ENCODE measurements around the gene SOX10.

The SOX10 gene

GRCh38 chr22:38016182-38017151 is 32.1 kb upstream of the SOX10 start:
- no peak overlapping the region for H3K9ac ChIP-seq (ENCODE audit: low read length in 5 of 5)
- no peak overlapping the region for H3K4me3 ChIP-seq (ENCODE audit: low read depth in 1 of 5, low read length in 5 of 5)
- H3K27ac ChIP-seq (ENCODE audit: low read depth, low read length) = no peak overlapping the region

GRCh38 chr22:38014083-38014482 is 29.7 kb upstream of the SOX10 start:
- no peak overlapping the region for H3K27ac ChIP-seq (ENCODE audit: low read depth, low read length)
- H3K4me3 ChIP-seq (ENCODE audit: low read depth in 1 of 5, low read length in 5 of 5) = no peak overlapping the region
- H3K9me3 ChIP-seq (ENCODE audit: control insufficient read depth in 5 of 5, low read length in 5 of 5) = no peaks in the 10 kb centered on the region
- H3K36me3 ChIP-seq (ENCODE audit: control insufficient read depth in 5 of 5, insufficient read depth in 5 of 5, low read length in 5 of 5) = no peaks in the 10 kb centered on the region
- H3K9ac ChIP-seq (ENCODE audit: low read length in 5 of 5) = no peak overlapping the region
- peaks cover 7 to 14% (median 13%) of the 10 kb centered on the region in 5 donors for H3K4me1 ChIP-seq (ENCODE audit: control insufficient read depth in 5 of 5, insufficient read depth in 5 of 5, low read length in 5 of 5)
- H3K27me3 ChIP-seq (ENCODE audit: control insufficient read depth in 5 of 5, insufficient read depth in 4 of 5, low read length in 5 of 5) = no peaks in the 10 kb centered on the region

More at GRCh38 chr22:38016182-38017151, 32.1 kb upstream of the SOX10 start:
- Histone ChIP-seq H3K27me3 (ENCODE audit: control insufficient read depth in 5 of 5, insufficient read depth in 4 of 5, low read length in 5 of 5) (no peaks in the 10 kb centered on the region), H3K36me3 (ENCODE audit: control insufficient read depth in 5 of 5, insufficient read depth in 5 of 5, low read length in 5 of 5) (no peaks in the 10 kb centered on the region), H3K4me1 (ENCODE audit: control insufficient read depth in 5 of 5, insufficient read depth in 5 of 5, low read length in 5 of 5) (peaks cover 7 to 14% (median 13%) of the 10 kb centered on the region in 5 donors), H3K9me3 (ENCODE audit: control insufficient read depth in 5 of 5, low read length in 5 of 5) (no peaks in the 10 kb centered on the region)

GRCh38 chr22:38012604-38013072 is 28.3 kb upstream of the SOX10 start:
- Histone ChIP-seq H3K9me3 (ENCODE audit: control insufficient read depth in 5 of 5, low read length in 5 of 5) (no peaks in the 10 kb centered on the region), H3K9ac (ENCODE audit: low read length in 5 of 5) (no peak overlapping the region), H3K27me3 (ENCODE audit: control insufficient read depth in 5 of 5, insufficient read depth in 4 of 5, low read length in 5 of 5) (no peaks in the 10 kb centered on the region), H3K27ac (ENCODE audit: low read depth, low read length) (no peak overlapping the region), H3K4me1 (ENCODE audit: control insufficient read depth in 5 of 5, insufficient read depth in 5 of 5, low read length in 5 of 5) (peaks cover 4 to 10% (median 9%) of the 10 kb centered on the region in 5 donors), H3K36me3 (ENCODE audit: control insufficient read depth in 5 of 5, insufficient read depth in 5 of 5, low read length in 5 of 5) (no peaks in the 10 kb centered on the region), H3K4me3 (ENCODE audit: low read depth in 1 of 5, low read length in 5 of 5) (no peak overlapping the region)

GRCh38 chr22:38009000-38009806 is 24.8 kb upstream of the SOX10 start:
- Histone ChIP-seq H3K27ac (ENCODE audit: low read depth, low read length) (no peak overlapping the region), H3K9me3 (ENCODE audit: control insufficient read depth in 5 of 5, low read length in 5 of 5) (no peaks in the 10 kb centered on the region), H3K4me1 (ENCODE audit: control insufficient read depth in 5 of 5, insufficient read depth in 5 of 5, low read length in 5 of 5) (no peaks in the 10 kb centered on the region), H3K9ac (ENCODE audit: low read length in 5 of 5) (no peak overlapping the region), H3K36me3 (ENCODE audit: control insufficient read depth in 5 of 5, insufficient read depth in 5 of 5, low read length in 5 of 5) (no peaks in the 10 kb centered on the region), H3K4me3 (ENCODE audit: low read depth in 1 of 5, low read length in 5 of 5) (no peak overlapping the region), H3K27me3 (ENCODE audit: control insufficient read depth in 5 of 5, insufficient read depth in 4 of 5, low read length in 5 of 5) (no peaks in the 10 kb centered on the region)

GRCh38 chr22:38007330-38007902 is 23.1 kb upstream of the SOX10 start:
- Histone ChIP-seq H3K27me3 (ENCODE audit: control insufficient read depth in 5 of 5, insufficient read depth in 4 of 5, low read length in 5 of 5) (no peaks in the 10 kb centered on the region), H3K4me1 (ENCODE audit: control insufficient read depth in 5 of 5, insufficient read depth in 5 of 5, low read length in 5 of 5) (no peaks in the 10 kb centered on the region), H3K27ac (ENCODE audit: low read depth, low read length) (no peak overlapping the region), H3K9ac (ENCODE audit: low read length in 5 of 5) (no peak overlapping the region), H3K4me3 (ENCODE audit: low read depth in 1 of 5, low read length in 5 of 5) (no peak overlapping the region), H3K9me3 (ENCODE audit: control insufficient read depth in 5 of 5, low read length in 5 of 5) (no peaks in the 10 kb centered on the region), H3K36me3 (ENCODE audit: control insufficient read depth in 5 of 5, insufficient read depth in 5 of 5, low read length in 5 of 5) (no peaks in the 10 kb centered on the region)

- no peaks in the 10 kb centered on the region for H3K36me3 ChIP-seq (ENCODE audit: control insufficient read depth in 5 of 5, insufficient read depth in 5 of 5, low read length in 5 of 5)
- no peak overlapping the region for H3K4me3 ChIP-seq (ENCODE audit: low read depth in 1 of 5, low read length in 5 of 5)
- H3K9ac ChIP-seq (ENCODE audit: low read length in 5 of 5) = no peak overlapping the region
- no peaks in the 10 kb centered on the region for H3K4me1 ChIP-seq (ENCODE audit: control insufficient read depth in 5 of 5, insufficient read depth in 5 of 5, low read length in 5 of 5)
- H3K27me3 ChIP-seq (ENCODE audit: control insufficient read depth in 5 of 5, insufficient read depth in 4 of 5, low read length in 5 of 5) = no peaks in the 10 kb centered on the region
- no peaks in the 10 kb centered on the region for H3K9me3 ChIP-seq (ENCODE audit: control insufficient read depth in 5 of 5, low read length in 5 of 5)
- H3K27ac ChIP-seq (ENCODE audit: low read depth, low read length) = no peak overlapping the region
Measured at GRCh38 chr22:38006906-38007305, 22.6 kb upstream of the SOX10 start.

GRCh38 chr22:38005943-38006342 is 21.6 kb upstream of the SOX10 start:
- Histone ChIP-seq H3K36me3 (ENCODE audit: control insufficient read depth in 5 of 5, insufficient read depth in 5 of 5, low read length in 5 of 5) (no peaks in the 10 kb centered on the region), H3K9ac (ENCODE audit: low read length in 5 of 5) (no peak overlapping the region), H3K27ac (ENCODE audit: low read depth, low read length) (no peak overlapping the region), H3K9me3 (ENCODE audit: control insufficient read depth in 5 of 5, low read length in 5 of 5) (no peaks in the 10 kb centered on the region), H3K4me1 (ENCODE audit: control insufficient read depth in 5 of 5, insufficient read depth in 5 of 5, low read length in 5 of 5) (no peaks in the 10 kb centered on the region), H3K27me3 (ENCODE audit: control insufficient read depth in 5 of 5, insufficient read depth in 4 of 5, low read length in 5 of 5) (no peaks in the 10 kb centered on the region), H3K4me3 (ENCODE audit: low read depth in 1 of 5, low read length in 5 of 5) (no peak overlapping the region)

- H3K27ac ChIP-seq (ENCODE audit: low read depth, low read length) = no peak overlapping the region
- H3K4me1 ChIP-seq (ENCODE audit: control insufficient read depth in 5 of 5, insufficient read depth in 5 of 5, low read length in 5 of 5) = peaks cover 0 to 8% (median 3%) of the 10 kb centered on the region in 5 donors
- H3K4me3 ChIP-seq (ENCODE audit: low read depth in 1 of 5, low read length in 5 of 5) = no peak overlapping the region
- H3K9me3 ChIP-seq (ENCODE audit: control insufficient read depth in 5 of 5, low read length in 5 of 5) = no peaks in the 10 kb centered on the region
- H3K36me3 ChIP-seq (ENCODE audit: control insufficient read depth in 5 of 5, insufficient read depth in 5 of 5, low read length in 5 of 5) = no peaks in the 10 kb centered on the region
- no peak overlapping the region for H3K9ac ChIP-seq (ENCODE audit: low read length in 5 of 5)
- H3K27me3 ChIP-seq (ENCODE audit: control insufficient read depth in 5 of 5, insufficient read depth in 4 of 5, low read length in 5 of 5) = no peaks in the 10 kb centered on the region
Measured at GRCh38 chr22:37999640-38000272, 15.4 kb upstream of the SOX10 start.

- Histone ChIP-seq H3K36me3 (ENCODE audit: control insufficient read depth in 5 of 5, insufficient read depth in 5 of 5, low read length in 5 of 5) (no peaks in the 10 kb centered on the region), H3K9ac (ENCODE audit: low read length in 5 of 5) (no peak overlapping the region), H3K4me1 (ENCODE audit: control insufficient read depth in 5 of 5, insufficient read depth in 5 of 5, low read length in 5 of 5) (peaks cover 0 to 8% (median 3%) of the 10 kb centered on the region in 5 donors), H3K27me3 (ENCODE audit: control insufficient read depth in 5 of 5, insufficient read depth in 4 of 5, low read length in 5 of 5) (no peaks in the 10 kb centered on the region), H3K27ac (ENCODE audit: low read depth, low read length) (no peak overlapping the region), H3K4me3 (ENCODE audit: low read depth in 1 of 5, low read length in 5 of 5) (no peak overlapping the region), H3K9me3 (ENCODE audit: control insufficient read depth in 5 of 5, low read length in 5 of 5) (no peaks in the 10 kb centered on the region)
Measured at GRCh38 chr22:37999236-37999635, 14.9 kb upstream of the SOX10 start.

Data from subcutaneous abdominal adipose tissue (tissue), 5 donors.